Measurements from ENCODE around the gene EMC9. TPM values are rescaled to one million over a fixed set of nuclear protein-coding genes. Genes with fewer than 3 reads are reported as not detected.

The EMC9 gene
- polyA plus RNA-seq, 3 donors from 2014 or later, result 14.2 to 19.0 (median 17.6) TPM

DNA sequence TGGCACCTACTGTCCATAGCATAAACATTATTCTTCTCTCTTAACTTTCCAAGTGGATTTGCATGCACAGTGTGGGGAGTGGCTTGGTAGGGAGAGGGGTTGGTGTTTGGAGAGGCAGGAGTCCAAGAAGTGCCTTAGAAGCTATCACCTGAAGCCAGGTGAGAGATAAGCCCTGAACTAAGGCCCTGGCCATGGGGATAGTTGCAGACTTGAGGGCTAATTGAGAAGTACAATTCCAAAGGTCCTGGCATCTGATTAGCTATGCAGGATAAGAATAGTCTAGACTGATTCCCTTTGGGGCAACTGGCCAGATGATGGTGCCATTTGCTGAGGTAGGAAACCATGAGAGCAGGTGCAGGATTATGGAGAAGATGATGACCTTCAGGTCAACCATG is 49.3 kb downstream of the EMC9 start:
- Mint-ChIP-seq H3K27ac (peak overlapping the region in 4 of 6 donors; percentile 2 to 86 (median 20)), H3K4me3 (peak overlapping the region in 4 of 5 donors; percentile 33 to 98 (median 95)), H3K4me1 (peaks cover 15 to 24% of the 10 kb centered on the region in 2 donors), H3K9me3 (no peaks in the 10 kb centered on the region), H3K27me3 (ENCODE audit: low read depth in 3 of 3) (peaks cover 2 to 7% (median 3%) of the 10 kb centered on the region in 3 donors), H3K36me3 (peaks cover 0 to 1% (median 0%) of the 10 kb centered on the region in 3 donors)
- DNase-seq, result no peak

DNA sequence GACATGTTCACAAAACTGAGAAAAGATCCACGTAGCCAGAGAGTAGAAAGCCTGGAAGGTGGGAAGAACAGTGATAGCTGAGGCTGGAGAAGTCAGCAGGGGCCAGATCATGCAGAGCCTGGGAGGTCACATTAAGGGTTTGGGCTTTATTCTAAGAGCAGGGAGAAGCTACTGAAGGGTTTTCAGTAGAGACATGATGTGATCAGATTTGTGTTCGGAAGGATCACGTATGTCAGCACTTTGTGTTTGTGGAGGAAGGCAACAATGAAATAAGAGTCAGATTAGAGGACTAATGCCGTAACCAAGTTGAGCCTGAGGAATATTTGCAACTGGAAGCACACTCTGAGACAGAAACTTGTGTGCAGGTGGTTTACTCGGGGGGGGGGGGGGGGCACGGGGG is 51.5 kb downstream of the EMC9 start:
- Mint-ChIP-seq H3K36me3 (peaks cover 0 to 4% (median 0%) of the 10 kb centered on the region in 3 donors), H3K27me3 (ENCODE audit: low read depth in 3 of 3) (peaks cover 1 to 5% (median 2%) of the 10 kb centered on the region in 3 donors), H3K4me1 (peaks cover 4 to 11% of the 10 kb centered on the region in 2 donors), H3K27ac (no peak overlapping the region), H3K4me3 (no peak overlapping the region), H3K9me3 (no peaks in the 10 kb centered on the region)
- DNase-seq, result no peak

Other genes starting within 250 kb of the EMC9 start
- gene DHRS4, start 187.8 kb downstream of the EMC9 start, polyA plus RNA-seq, result 10 to 100 TPM; 26.2 to 33.8 (median 31.0) TPM
- gene DHRS4L2, start 152.7 kb downstream of the EMC9 start, polyA plus RNA-seq, result 10 to 100 TPM; 14.7 to 22.1 (median 15.8) TPM
- under 1 TPM; 0.09 to 0.82 (median 0.32) TPM for gene CARMIL3, start 89.6 kb downstream of the EMC9 start, polyA plus RNA-seq
- gene CPNE6, start 70.0 kb downstream of the EMC9 start, polyA plus RNA-seq, result not detected
- gene PCK2, start 47.3 kb downstream of the EMC9 start, polyA plus RNA-seq, result 10 to 100 TPM in 2 of 3 donors, 1 to 10 TPM in 1; 8.2 to 13.3 (median 12.0) TPM
- gene DCAF11, start 26.8 kb downstream of the EMC9 start, polyA plus RNA-seq, result 100 to 1,000 TPM in 1 of 3 donors, 10 to 100 TPM in 2; 91.1 to 129 (median 98.2) TPM
- gene NRL, start 26.6 kb downstream of the EMC9 start, polyA plus RNA-seq, result 1 to 10 TPM; 2.8 to 4.1 (median 3.0) TPM
- under 1 TPM; 0.28 to 0.90 (median 0.85) TPM for gene FITM1, start 10.9 kb downstream of the EMC9 start, polyA plus RNA-seq
- 1,000 to 10,000 TPM; 1,115 to 1,243 (median 1,240) TPM for gene PSME1, start 5.4 kb downstream of the EMC9 start, polyA plus RNA-seq
- gene PSME2, start 5.0 kb upstream of the EMC9 start, polyA plus RNA-seq, result 1,000 to 10,000 TPM in 1 of 3 donors, 100 to 1,000 TPM in 2; 650 to 1,160 (median 776) TPM
- 10 to 100 TPM; 41.5 to 62.9 (median 59.5) TPM for gene RNF31, start 5.9 kb upstream of the EMC9 start, polyA plus RNA-seq
- 100 to 1,000 TPM in 2 of 3 donors, 10 to 100 TPM in 1; 48.8 to 123 (median 102) TPM for gene IRF9, start 19.7 kb upstream of the EMC9 start, polyA plus RNA-seq
- 10 to 100 TPM in 1 of 3 donors, 1 to 10 TPM in 2; 1.7 to 15.2 (median 3.8) TPM for gene REC8, start 30.5 kb upstream of the EMC9 start, polyA plus RNA-seq
- 10 to 100 TPM; 10.1 to 21.0 (median 11.3) TPM for gene IPO4, start 47.2 kb upstream of the EMC9 start, polyA plus RNA-seq
- gene TM9SF1, start 53.9 kb upstream of the EMC9 start, polyA plus RNA-seq, result 10 to 100 TPM; 31.0 to 60.5 (median 42.4) TPM
- 1 to 10 TPM in 2 of 3 donors, under 1 TPM in 1; 0.38 to 3.0 (median 3.0) TPM for gene TSSK4, start 64.1 kb upstream of the EMC9 start, polyA plus RNA-seq
- gene CHMP4A, start 71.9 kb upstream of the EMC9 start, polyA plus RNA-seq, result 100 to 1,000 TPM; 162 to 203 (median 168) TPM
- gene MDP1, start 74.5 kb upstream of the EMC9 start, polyA plus RNA-seq, result 10 to 100 TPM; 29.2 to 45.5 (median 29.5) TPM
- 100 to 1,000 TPM; 347 to 503 (median 373) TPM for gene NEDD8, start 90.8 kb upstream of the EMC9 start, polyA plus RNA-seq
- gene GMPR2, start 91.3 kb upstream of the EMC9 start, polyA plus RNA-seq, result 100 to 1,000 TPM in 1 of 3 donors, 10 to 100 TPM in 2; 89.3 to 134 (median 96.0) TPM
- 100 to 1,000 TPM; 248 to 289 (median 249) TPM for gene TINF2, start 101.0 kb upstream of the EMC9 start, polyA plus RNA-seq
- under 1 TPM in 1 of 3 donors, not detected in 2; 0.41 TPM for gene TGM1, start 121.6 kb upstream of the EMC9 start, polyA plus RNA-seq
- gene RABGGTA, start 130.0 kb upstream of the EMC9 start, polyA plus RNA-seq, result 10 to 100 TPM; 23.3 to 52.0 (median 38.6) TPM
- 10 to 100 TPM; 31.4 to 35.9 (median 31.7) TPM for gene DHRS1, start 158.2 kb upstream of the EMC9 start, polyA plus RNA-seq
- gene NOP9, start 158.3 kb upstream of the EMC9 start, polyA plus RNA-seq, result 1 to 10 TPM in 2 of 3 donors, not detected in 1; 1.4 to 2.4 TPM
- 10 to 100 TPM; 31.6 to 81.9 (median 52.1) TPM for gene CIDEB, start 166.4 kb upstream of the EMC9 start, polyA plus RNA-seq
- gene LTB4R2, start 168.5 kb upstream of the EMC9 start, polyA plus RNA-seq, result 1 to 10 TPM; 2.1 to 4.9 (median 3.9) TPM
- gene LTB4R, start 169.9 kb upstream of the EMC9 start, polyA plus RNA-seq, result 10 to 100 TPM; 12.4 to 13.7 (median 12.7) TPM
- under 1 TPM in 2 of 3 donors, not detected in 1; 0.31 to 0.52 TPM for gene ADCY4, start 193.5 kb upstream of the EMC9 start, polyA plus RNA-seq
- 10 to 100 TPM; 13.5 to 21.4 (median 16.0) TPM for gene RIPK3, start 198.4 kb upstream of the EMC9 start, polyA plus RNA-seq
- gene NFATC4, start 226.6 kb upstream of the EMC9 start, polyA plus RNA-seq, result not detected

Data from immature natural killer cell (primary cell).